HepG2 (cell line): ENCODE data around the gene ZBTB7C. TPM values are rescaled to one million over a fixed set of nuclear protein-coding genes. Genes with fewer than 3 reads are reported as not detected.

Source experiments
- CCDC6 ChIP-seq: sonication (generic); formaldehyde crosslinking; IDR thresholded peaks from 2 replicates; pipeline ENCODE4 v1.8.1; 2022; ENCODE audit warnings: mild to moderate bottlenecking, missing genetic modification reagents, moderate library complexity
- CEBPB ChIP-seq: IDR thresholded peaks from 2 replicates; pipeline ENCODE4 v1.6.1; 2011; ENCODE audit warnings: low read depth, low read length, improper control_type of control experiment, borderline replicate concordance
- EEA1 ChIP-seq: sonication (generic); formaldehyde crosslinking; IDR thresholded peaks from 2 replicates; pipeline ENCODE4 v1.5.1; 2020; ENCODE audit warnings: mild to moderate bottlenecking, missing genetic modification reagents, borderline replicate concordance
- ETV6 ChIP-seq: sonication (generic); formaldehyde crosslinking; conservative IDR thresholded peaks from 2 replicates; pipeline ENCODE4 v1.4.0; 2020; ENCODE audit warnings: missing genetic modification reagents
- FOXK1 ChIP-seq: sonication (generic); formaldehyde crosslinking; IDR thresholded peaks from 2 replicates; pipeline ENCODE4 v1.4.0; 2020; ENCODE audit warnings: low read depth, missing genetic modification reagents, borderline replicate concordance
- HNF4A ChIP-seq: sonication (generic); formaldehyde crosslinking; IDR thresholded peaks from 2 replicates; pipeline ENCODE4 v1.4.0; 2020; ENCODE audit warnings: missing genetic modification reagents
- MAFF ChIP-seq: IDR thresholded peaks from 2 replicates; pipeline ENCODE4 v1.6.1; 2011; ENCODE audit warnings: low read depth, low read length, improper control_type of control experiment
- NONO ChIP-seq, 2 experiments: fragments of 450-650 bp in 1 of 2; sonication (generic) in 1 of 2; formaldehyde crosslinking in 1 of 2; IDR thresholded peaks in 1 of 2; conservative IDR thresholded peaks in 1 of 2; 2 replicates each; pipeline versions ENCODE4 v1.6.1 to v1.8.0; 2017 to 2022; ENCODE audit warnings: mild to moderate bottlenecking in 1 of 2, missing genetic modification reagents in 1 of 2, moderate library complexity in 1 of 2
- NR3C1 ChIP-seq: sonication (generic); formaldehyde crosslinking; IDR thresholded peaks from 2 replicates; pipeline ENCODE4 v1.4.0; 2020; ENCODE audit warnings: missing genetic modification reagents
- PCBP2 ChIP-seq: fragments of 200-400 bp; formaldehyde crosslinking; optimal IDR thresholded peaks from 2 replicates; pipeline ENCODE3; 2018; ENCODE audit warnings: low read length, low read depth; ENCODE audit not compliant: poor library complexity, severe bottlenecking
- PITX1 ChIP-seq: sonication (generic); formaldehyde crosslinking; IDR thresholded peaks from 2 replicates; pipeline ENCODE4 v1.5.1; 2020; ENCODE audit warnings: mild to moderate bottlenecking, missing genetic modification reagents
- POLR2G ChIP-seq: fragments of 200-400 bp; formaldehyde crosslinking; IDR thresholded peaks from 2 replicates; pipeline ENCODE4 v1.6.1; 2018; ENCODE audit warnings: mild to moderate bottlenecking, low read depth, low read length, moderate library complexity
- RNF2 ChIP-seq: fragments of 450-650 bp; conservative IDR thresholded peaks from 2 replicates; pipeline ENCODE4 v1.6.1; 2016; ENCODE audit warnings: low read depth
- SKI ChIP-seq: fragments of 450-650 bp; IDR thresholded peaks from one replicate; pipeline ENCODE4 v1.6.1; 2018; ENCODE audit warnings: mild to moderate bottlenecking; ENCODE audit not compliant: partially characterized antibody
- SP5 ChIP-seq: IDR thresholded peaks from 2 replicates; pipeline ENCODE4 v1.6.1; 2016; ENCODE audit warnings: low read depth, borderline replicate concordance
- TCF7 ChIP-seq: sonication (generic); IDR thresholded peaks from 2 replicates; pipeline ENCODE4 v1.6.1; 2016; ENCODE audit warnings: antibody characterized with exemption, low read depth
- TCF7L2 ChIP-seq: IDR thresholded peaks from 2 replicates; pipeline ENCODE4 v1.6.1; 2011; ENCODE audit warnings: mild to moderate bottlenecking, low read depth, low read length, moderate library complexity
- TEAD3 ChIP-seq: optimal IDR thresholded peaks from 2 replicates; pipeline ENCODE3; 2016; ENCODE audit warnings: borderline replicate concordance
- polyA plus RNA-seq, 8 experiments: library from polyadenylated mRNA; depleted of rRNA in 3 of 8; stranded (reverse) in 7 of 8; unstranded in 1 of 8; fragments of >200 nt; fragmentation: Illumina TruSeq in 4 of 8; extraction: Trizol in 4 of 8; gene quantifications; 2 replicates each; pipeline versions ENCODE4 v1.2.1 to v1.2.3, GENCODE V29; 2011 to 2016; ENCODE audit warnings: low read depth in 4 of 8, missing spikeins in 1 of 8, mixed read lengths in 1 of 8; ENCODE audit not compliant: insufficient read depth in 1 of 8
- total RNA-seq, 5 experiments: library from RNA; depleted of rRNA; stranded (reverse); fragments of >200 nt; fragmentation: Illumina TruSeq; extraction: Trizol; gene quantifications; 2 replicates each; pipeline ENCODE4 v1.2.3, GENCODE V29; 2016; ENCODE audit warnings: low read depth in 1 of 5
- TF ChIP-seq, protein P1 (sequence below): sonication (generic); formaldehyde crosslinking; IDR thresholded peaks from 2 replicates; pipeline ENCODE4 v1.4.0; 2020; ENCODE audit warnings: missing genetic modification reagents
- TF ChIP-seq, protein P2 (sequence below), 2 experiments: fragments of 450-650 bp in 1 of 2; sonication (generic) in 1 of 2; formaldehyde crosslinking in 1 of 2; IDR thresholded peaks; 2 replicates each; pipeline versions ENCODE4 v1.6.1 to v1.8.0; 2016 to 2022; ENCODE audit warnings: antibody characterized with exemption in 1 of 2, mild to moderate bottlenecking in 1 of 2, missing genetic modification reagents in 1 of 2

The ZBTB7C gene
- total and polyA plus RNA-seq, 2 of the 13 experiments (the other 11 are each of a cell fraction or from before 2014, with no cell fraction given): 0.01 to 0.04 TPM

DNA sequence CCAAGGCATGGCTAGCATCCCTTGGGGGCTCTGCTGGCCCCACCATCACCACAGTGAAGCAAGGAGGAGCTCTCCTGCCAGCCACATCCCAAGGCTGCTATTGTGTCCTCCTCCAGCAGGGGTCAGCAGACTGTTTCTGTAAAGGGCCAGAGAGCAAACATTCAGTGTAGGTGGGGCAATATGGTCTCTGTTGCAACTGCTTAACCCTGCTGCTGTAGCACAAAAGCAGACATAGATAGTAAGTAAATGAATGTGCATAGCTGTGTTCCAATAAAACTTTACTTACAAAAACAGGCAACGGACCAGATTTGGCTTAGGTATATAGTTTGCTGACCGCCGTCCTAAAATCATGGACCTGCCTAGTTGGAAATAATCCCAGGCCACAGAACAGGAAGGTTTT is 36.4 kb upstream of the ZBTB7C start (continued):
- TF ChIP-seq, protein P1, sequence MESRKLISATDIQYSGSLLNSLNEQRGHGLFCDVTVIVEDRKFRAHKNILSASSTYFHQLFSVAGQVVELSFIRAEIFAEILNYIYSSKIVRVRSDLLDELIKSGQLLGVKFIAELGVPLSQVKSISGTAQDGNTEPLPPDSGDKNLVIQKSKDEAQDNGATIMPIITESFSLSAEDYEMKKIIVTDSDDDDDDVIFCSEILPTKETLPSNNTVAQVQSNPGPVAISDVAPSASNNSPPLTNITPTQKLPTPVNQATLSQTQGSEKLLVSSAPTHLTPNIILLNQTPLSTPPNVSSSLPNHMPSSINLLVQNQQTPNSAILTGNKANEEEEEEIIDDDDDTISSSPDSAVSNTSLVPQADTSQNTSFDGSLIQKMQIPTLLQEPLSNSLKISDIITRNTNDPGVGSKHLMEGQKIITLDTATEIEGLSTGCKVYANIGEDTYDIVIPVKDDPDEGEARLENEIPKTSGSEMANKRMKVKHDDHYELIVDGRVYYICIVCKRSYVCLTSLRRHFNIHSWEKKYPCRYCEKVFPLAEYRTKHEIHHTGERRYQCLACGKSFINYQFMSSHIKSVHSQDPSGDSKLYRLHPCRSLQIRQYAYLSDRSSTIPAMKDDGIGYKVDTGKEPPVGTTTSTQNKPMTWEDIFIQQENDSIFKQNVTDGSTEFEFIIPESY: 0 out of 2 replicates have a peak, but pooled peaks have one; percentile 51
- TF ChIP-seq TCF7 (no peak), CCDC6 (CRISPR knock-in tag) (no peak), HNF4A (CRISPR knock-in tag) (peak; percentile 15; the same call in 1 of the 2 replicates), TEAD3 (CRISPR knock-in tag) (peak; percentile 65), NR3C1 (CRISPR knock-in tag) (no peak), POLR2G (no peak), MAFF (0 out of 2 replicates have a peak, but pooled peaks have one; percentile 6), SP5 (CRISPR knock-in tag) (peak; percentile 62; the same call in 1 of the 2 replicates), EEA1 (CRISPR knock-in tag) (no peak), FOXK1 (CRISPR knock-in tag) (peak; percentile 42; the same call in 1 of the 2 replicates), SKI (no peak), ETV6 (CRISPR knock-in tag) (no peak), PITX1 (CRISPR knock-in tag) (no peak), PCBP2 (no peak), NONO (IDR thresholded peaks at IDR 0.05) (no peak), NONO (CRISPR knock-in tag; conservative IDR thresholded peaks at IDR 0.05) (no peak), RNF2 (no peak), CEBPB (peak; percentile 96), TCF7L2 (no peak)
- TF ChIP-seq, protein P2, sequence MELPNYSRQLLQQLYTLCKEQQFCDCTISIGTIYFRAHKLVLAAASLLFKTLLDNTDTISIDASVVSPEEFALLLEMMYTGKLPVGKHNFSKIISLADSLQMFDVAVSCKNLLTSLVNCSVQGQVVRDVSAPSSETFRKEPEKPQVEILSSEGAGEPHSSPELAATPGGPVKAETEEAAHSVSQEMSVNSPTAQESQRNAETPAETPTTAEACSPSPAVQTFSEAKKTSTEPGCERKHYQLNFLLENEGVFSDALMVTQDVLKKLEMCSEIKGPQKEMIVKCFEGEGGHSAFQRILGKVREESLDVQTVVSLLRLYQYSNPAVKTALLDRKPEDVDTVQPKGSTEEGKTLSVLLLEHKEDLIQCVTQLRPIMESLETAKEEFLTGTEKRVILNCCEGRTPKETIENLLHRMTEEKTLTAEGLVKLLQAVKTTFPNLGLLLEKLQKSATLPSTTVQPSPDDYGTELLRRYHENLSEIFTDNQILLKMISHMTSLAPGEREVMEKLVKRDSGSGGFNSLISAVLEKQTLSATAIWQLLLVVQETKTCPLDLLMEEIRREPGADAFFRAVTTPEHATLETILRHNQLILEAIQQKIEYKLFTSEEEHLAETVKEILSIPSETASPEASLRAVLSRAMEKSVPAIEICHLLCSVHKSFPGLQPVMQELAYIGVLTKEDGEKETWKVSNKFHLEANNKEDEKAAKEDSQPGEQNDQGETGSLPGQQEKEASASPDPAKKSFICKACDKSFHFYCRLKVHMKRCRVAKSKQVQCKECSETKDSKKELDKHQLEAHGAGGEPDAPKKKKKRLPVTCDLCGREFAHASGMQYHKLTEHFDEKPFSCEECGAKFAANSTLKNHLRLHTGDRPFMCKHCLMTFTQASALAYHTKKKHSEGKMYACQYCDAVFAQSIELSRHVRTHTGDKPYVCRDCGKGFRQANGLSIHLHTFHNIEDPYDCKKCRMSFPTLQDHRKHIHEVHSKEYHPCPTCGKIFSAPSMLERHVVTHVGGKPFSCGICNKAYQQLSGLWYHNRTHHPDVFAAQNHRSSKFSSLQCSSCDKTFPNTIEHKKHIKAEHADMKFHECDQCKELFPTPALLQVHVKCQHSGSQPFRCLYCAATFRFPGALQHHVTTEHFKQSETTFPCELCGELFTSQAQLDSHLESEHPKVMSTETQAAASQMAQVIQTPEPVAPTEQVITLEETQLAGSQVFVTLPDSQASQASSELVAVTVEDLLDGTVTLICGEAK (IDR thresholded peaks at IDR 0.05): peak; percentile 78
- TF ChIP-seq, protein P2 (CRISPR knock-in tag; IDR thresholded peaks at IDR 0.05): peak; percentile 99
